Embryonic facial prominence (tissue), 1 donor: Measurements from ENCODE around the gene MCTP1.
"Not testable (repeated sequence)": the region's sequence is repeated elsewhere in the genome, so short reads cannot be mapped to it uniquely, and the experiment has no call there.

Experiments used
- DNase-seq: peaks from one replicate; pipeline ENCODE4 v3.0.0-alpha.2; 2016; ENCODE audit errors: extremely low spot score

The MCTP1 gene

DNA sequence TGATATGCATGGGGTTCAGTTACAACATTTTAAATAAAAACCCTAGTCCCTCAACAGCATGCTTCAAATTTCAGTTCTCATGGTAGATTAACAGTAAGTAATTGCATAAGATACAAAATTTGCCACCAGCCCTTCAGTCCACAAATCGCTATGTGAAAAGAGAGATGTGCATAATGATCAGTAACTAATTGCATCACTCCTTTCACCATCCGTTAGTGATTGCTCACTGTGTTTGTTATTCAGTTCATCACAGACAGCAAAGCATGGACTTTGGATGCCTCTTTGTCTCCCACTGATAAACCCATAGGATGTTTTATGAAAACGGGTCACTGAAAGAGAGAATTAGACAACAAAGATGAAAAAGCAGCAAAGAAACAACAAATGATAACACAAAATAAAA lies 103.2 kb downstream of the MCTP1 start:
- DNase-seq, result no peak

- no peak for DNase-seq
These were observed 106.7 kb downstream of the MCTP1 start for GRCh38 chr5:95178046-95178651.

DNA sequence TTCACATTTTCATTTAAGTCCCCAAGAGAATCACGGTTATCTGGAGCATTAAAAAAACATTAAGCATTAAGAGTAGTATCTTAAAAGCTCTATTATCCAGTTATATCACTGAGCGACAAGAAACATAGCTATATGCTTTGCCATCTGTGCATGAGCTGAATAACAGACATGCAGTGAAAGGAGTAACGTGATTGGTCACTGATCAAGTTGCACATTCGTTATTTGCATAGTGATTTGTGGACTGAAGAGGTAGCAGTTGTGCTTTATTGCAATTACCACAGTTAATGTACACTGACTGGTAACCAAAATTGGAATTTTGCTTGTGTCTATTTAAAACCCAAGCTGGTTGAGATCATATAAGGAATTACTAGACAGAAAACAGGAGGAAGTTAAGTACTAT lies 107.4 kb downstream of the MCTP1 start:
- no peak for DNase-seq

- DNase-seq, result no peak
These were observed 109.8 kb downstream of the MCTP1 start for GRCh38 chr5:95175106-95175505.

GRCh38 chr5:95172659-95173058 lies 112.2 kb downstream of the MCTP1 start:
- DNase-seq, result no peak

DNA sequence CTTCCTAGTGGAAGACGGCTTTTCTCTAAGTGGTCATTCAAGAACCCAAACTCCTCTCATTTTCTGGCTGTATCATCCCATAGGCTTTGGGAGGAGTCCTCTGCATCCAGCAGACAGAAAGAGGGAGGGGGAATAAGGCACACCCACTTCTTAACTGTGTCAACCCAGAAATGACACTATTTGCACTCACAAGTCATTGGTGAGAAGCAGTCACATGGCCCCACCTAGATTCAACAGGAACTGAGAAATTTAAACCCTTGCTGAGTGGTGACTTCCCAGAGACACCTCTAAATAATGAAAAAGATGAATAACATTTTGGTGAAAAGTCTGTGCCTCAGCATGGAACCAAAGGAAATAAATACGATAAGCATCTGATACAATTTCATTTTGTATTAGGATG lies 120.0 kb downstream of the MCTP1 start:
- no peak for DNase-seq

- no peak for DNase-seq
These were observed 121.8 kb downstream of the MCTP1 start for GRCh38 chr5:95163079-95163478.

DNA sequence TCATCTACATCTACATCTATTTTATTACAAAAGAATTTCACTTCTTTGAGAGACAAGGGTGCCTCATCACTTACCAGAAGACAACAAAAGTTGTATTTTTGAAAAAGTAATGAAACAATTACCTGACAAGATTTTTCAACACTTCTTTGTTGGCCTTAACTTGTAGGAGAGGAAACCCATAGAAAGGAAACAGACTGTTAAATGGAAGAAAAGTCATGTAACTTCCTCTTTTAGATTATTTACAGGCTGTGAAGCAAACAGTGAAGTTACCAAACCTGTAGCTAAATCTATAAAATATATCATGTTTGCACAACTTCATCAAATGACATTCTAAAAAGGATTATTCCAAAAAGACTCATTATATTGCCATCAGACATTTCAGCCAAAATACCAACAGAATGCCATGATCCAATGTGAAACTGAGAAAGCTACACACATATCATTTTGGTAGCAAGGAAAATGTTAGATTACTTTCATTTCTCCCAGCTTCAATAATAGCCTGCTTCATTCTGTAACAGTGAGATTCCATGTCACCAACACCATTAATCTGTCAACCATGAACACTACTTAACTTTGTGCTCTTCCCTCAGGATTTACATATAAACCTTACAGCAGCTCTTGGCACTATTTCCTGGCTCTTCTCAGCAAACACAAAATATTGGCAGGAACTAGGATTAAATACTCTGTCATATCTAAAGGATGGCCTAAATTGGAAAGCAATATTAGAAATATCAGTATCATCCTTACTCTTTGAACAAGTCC lies 122.5 kb downstream of the MCTP1 start:
- DNase-seq, result no peak

GRCh38 chr5:95159603-95160002 lies 125.3 kb downstream of the MCTP1 start:
- DNase-seq, result no peak

- DNase-seq, result no peak
These were observed 129.0 kb downstream of the MCTP1 start for GRCh38 chr5:95155888-95156287.

DNA sequence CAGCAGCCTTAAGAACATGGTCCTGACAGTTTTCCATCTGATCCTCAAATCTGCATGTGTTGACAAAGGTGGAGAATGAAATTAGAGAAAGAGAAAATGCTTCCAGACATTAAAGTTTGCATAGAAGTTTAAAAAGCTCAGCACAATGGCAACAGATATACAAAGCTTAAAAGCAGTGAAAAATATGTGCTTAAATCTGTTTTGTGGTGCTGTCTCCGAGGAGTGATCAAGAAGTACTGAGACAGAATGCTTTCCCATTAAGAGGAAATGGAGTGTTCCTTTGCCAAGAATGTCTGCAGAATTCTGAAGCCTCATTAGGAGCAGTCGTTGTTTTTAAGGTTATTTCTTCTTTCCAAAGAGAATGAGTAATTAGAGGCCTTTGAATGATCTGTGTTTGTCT lies 131.4 kb downstream of the MCTP1 start:
- no peak for DNase-seq

DNA sequence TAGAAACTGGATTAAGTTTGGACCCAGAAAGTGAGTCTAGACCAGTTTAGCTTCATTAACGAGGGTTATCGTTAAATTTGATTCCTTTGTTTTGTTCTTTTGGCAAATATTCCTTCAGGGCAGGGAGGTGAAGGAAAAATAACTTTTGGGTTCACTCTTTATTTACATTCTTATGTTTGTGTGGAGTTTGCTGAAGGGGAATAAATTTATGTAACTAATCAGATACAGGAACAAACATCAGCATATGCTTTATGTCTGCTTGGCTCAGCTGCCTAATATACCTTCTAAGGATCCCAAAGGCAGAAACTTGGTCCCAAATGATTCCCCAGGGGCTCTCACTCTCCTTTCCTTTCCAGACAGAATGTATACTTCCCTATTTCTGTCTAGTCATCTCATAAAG lies 132.4 kb downstream of the MCTP1 start:
- DNase-seq, result no peak

- no peak for DNase-seq
These were observed 132.8 kb downstream of the MCTP1 start for GRCh38 chr5:95152131-95152530.

DNA sequence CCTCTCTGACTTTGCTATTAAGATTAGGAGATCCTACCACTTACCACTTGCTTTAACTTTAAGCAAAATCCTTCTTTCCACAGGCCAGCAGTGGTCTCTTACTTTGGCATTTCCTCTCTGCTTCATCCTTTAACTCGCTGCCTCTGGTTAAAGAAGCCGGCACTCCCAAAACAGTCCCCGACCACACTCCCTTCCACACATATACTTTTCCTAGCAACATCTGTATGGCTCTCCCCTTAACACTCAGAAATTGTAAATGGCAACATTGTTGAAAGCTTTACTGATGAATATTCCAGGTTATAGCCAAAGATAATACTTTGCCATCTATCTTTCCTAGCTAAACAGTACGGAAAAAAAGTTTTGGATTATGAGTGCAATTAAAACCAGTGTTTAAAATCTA lies 133.2 kb downstream of the MCTP1 start:
- DNase-seq, result no peak

- no peak for DNase-seq
These were observed 135.5 kb downstream of the MCTP1 start for GRCh38 chr5:95149387-95149786.

DNA sequence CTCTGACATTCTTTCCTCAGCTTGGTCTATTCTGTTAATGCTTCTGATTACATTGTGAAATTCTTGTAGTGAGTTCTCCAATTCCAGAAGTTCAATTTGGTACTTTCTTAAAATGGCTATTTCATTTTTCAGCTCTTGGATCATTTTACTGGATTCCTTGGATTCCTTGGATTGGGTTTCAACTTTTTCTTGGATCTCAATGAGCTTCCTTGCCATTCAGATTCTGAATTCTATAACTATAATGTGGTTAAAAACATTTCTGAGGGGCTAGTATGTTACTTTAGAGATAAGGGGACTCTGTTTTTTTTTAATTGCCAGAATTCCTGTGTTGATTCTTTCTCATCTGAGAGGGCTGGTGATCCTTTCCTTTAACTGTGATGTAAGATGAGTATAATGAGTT lies 136.4 kb downstream of the MCTP1 start:
- no peak for DNase-seq

DNA sequence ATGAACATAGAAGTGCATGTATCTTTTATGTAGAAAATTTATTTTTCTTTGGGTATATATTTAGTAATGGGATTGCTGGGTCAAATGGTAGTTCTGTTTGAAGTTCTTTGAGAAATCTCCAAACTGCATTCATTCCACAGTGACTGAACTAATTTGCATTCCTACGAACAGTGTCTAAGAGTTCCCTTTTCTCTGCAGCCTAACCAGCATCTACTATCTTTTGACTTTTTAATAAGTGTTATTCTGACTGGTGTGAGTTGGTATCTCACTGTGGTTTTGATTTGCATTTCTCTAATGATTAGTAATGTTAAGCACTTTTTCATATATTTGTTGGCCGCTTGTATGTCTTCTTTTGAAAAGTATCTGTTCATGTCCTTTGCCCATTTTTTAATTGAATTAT lies 141.0 kb downstream of the MCTP1 start:
- DNase-seq, result not testable (repeated sequence)

DNA sequence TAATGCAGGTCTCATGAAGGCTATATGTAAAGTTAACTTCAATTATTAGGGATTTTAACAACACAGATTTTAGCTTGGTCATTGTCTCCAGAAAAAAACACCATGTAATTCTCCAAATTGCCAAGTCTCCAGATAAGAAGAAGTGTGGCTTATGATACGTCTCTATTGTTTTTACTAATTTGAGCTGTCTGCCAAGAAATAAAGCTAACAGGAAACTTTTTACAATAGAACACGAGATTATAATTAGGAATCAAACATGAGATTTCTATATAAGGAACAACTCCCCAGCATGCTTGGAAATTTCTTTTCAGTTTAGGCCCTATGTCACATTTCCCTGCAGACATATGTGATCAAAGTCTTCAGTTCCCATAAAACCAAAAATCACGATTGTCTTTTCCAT lies 142.7 kb downstream of the MCTP1 start:
- DNase-seq, result no peak

DNA sequence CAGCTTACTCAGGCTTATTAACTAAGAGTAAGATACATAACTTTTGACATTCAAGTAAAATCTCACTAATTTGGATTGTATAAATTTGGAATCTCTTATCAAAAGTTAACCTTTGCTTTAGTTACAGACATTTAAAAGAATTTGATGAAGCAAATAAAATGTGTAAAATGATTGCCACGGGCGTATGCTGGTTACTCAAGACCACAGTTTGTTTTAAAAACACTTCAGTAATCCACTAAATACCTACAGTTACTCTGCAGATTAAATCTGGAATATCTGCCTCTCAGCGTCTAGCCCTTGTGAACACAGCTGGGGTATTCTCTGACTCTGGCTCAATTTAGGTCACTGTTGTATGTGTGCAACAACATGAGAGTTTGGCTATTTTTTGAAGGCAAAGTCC lies 143.8 kb downstream of the MCTP1 start:
- DNase-seq, result no peak

DNA sequence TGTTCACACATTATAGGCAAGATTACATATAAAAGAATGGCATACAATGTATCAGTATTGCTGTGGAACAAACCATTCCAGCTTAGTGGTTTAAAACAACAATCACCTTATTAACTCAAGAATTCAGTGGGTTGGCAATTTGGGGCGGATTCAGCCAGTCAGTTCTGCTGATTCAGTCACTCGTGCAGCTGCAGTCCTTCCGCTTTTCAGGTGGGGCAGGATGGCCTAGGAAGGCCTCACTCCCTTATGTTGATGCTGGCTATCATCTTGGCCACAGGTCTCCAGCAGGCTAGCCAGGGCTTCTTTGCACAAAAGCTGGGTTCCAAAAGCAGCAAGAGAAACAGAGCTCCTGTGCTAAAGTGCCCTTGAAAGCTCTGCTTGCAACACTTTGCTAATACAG lies 150.6 kb downstream of the MCTP1 start:
- DNase-seq, result no peak

- DNase-seq, result no peak
These were observed 152.8 kb downstream of the MCTP1 start for GRCh38 chr5:95132096-95132495.

DNA sequence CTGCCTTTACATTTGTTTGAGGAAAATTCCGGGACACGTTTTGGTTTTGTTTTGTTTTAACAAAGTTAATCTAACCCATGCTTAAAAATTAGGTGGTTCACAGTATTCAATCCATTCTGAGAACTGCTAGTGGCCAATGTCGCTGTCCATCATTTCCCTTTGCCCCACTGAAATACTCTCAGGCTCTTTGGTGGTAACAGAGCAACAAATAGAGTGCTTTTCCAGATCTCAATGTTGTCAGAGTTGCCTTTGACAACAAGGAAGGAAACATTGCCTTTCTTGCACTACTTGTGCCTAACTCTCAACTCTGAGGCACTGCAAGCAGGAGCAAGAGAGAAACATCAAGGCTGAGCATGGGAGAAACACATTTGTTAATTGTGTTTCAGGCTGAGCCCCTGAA lies 154.0 kb downstream of the MCTP1 start:
- DNase-seq, result no peak

DNA sequence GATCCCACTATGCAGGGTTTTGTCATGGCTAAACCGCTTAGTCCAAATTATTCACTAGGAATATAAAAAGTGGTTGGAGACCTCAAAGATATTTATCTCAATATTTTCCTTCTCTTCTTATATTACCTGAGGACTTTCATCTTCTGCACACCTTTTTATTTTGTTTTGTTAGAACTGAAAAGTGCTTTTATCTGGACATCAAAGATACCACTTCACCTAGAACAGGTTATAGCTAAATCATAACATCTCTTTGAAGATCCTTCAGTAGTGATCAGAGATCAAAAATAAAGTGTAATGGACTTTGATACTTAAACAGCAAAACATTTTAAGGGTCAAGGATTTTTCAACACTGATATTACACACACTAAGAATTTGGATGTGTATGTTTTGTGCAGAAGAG lies 160.2 kb downstream of the MCTP1 start:
- DNase-seq, result no peak

- no peak for DNase-seq
These were observed 160.8 kb downstream of the MCTP1 start for GRCh38 chr5:95124101-95124500.
